ENCODE results near the gene DOK6.

- TF ChIP-seq TAF1 (IDR thresholded peaks at IDR 0.05; ENCODE audit: borderline replicate concordance, insufficient read depth, low read length) = no peak
- TF ChIP-seq POLR2AphosphoS5 (IDR thresholded peaks at IDR 0.05; ENCODE audit: low read depth, low read length) = no peak
- TF ChIP-seq REST (IDR thresholded peaks at IDR 0.05; ENCODE audit: insufficient read depth in 1 of 2, low read depth in 2 of 2, low read length in 2 of 2) = no peak
- no peak for TF ChIP-seq SIN3A (IDR thresholded peaks at IDR 0.05; ENCODE audit: borderline replicate concordance, insufficient read depth, low read length)
- no peak for TF ChIP-seq FOXP2 (optimal IDR thresholded peaks at IDR 0.05; ENCODE audit: borderline replicate concordance, extremely low read depth, extremely low read length, insufficient read depth)
Measured at GRCh38 chr18:69556228-69556627, 155.5 kb downstream of the DOK6 start.

Measured in PFSK-1 (cell line).